ENCODE results near the gene MAP2K6. TPM values are rescaled to one million over a fixed set of nuclear protein-coding genes. Genes with fewer than 3 reads are reported as not detected.
A peak's percentile ranks its signal among the peaks of the same experiment; 100 is the strongest.

The MAP2K6 gene
- total and polyA plus RNA-seq, 7 experiments from 2014 or later = 7.6 to 21.4 (median 18.3) TPM

- H3K36me3 ChIP-seq (ENCODE audit: control insufficient read depth in 2 of 3, insufficient read depth in 3 of 3, low read length in 3 of 3) = peaks cover 0 to 6% (median 0%) of the 10 kb centered on the region in 3 experiments
- peaks cover 4 to 57% (median 51%) of the 10 kb centered on the region in 7 donors for H3K4me1 Mint-ChIP-seq
- H3K9me3 ChIP-seq (ENCODE audit: control insufficient read depth in 2 of 3, low read length in 3 of 3) = no peaks in the 10 kb centered on the region
- no peaks in the 10 kb centered on the region for H3K4me1 ChIP-seq (ENCODE audit: control insufficient read depth in 2 of 2, insufficient read depth in 2 of 2, low read length in 2 of 2)
- ATAC-seq (peak; percentile 34), DNase-seq (no peak)
- H3K4me3 ChIP-seq (ENCODE audit: low read length) = no peak overlapping the region
- peaks cover 0 to under 1% (median 0%) of the 10 kb centered on the region in 11 donors for H3K9me3 Mint-ChIP-seq
- H3K4me3 Mint-ChIP-seq = no peak overlapping the region
- H3K27me3 Mint-ChIP-seq = no peaks in the 10 kb centered on the region
- intact Hi-C loops (cut with micrococcal nuclease) = loop anchor here in 1 of 2 donors (5.0 kb wide), 1 partner anchor 86 kb away; no protein-coding TSS in a partner anchor
- H3K27ac ChIP-seq (ENCODE audit: low read depth, low read length) = no peak overlapping the region
- H3K27ac Mint-ChIP-seq = peak overlapping the region in 1 of 9 donors; percentile 30
- ChIA-PET CTCF (no interaction called here), POLR2A (interaction anchor here (0.5 kb wide), 1 partner anchor 53 kb away, joined by 3 read pairs; no protein-coding TSS in a partner anchor)
- H3K27me3 ChIP-seq (ENCODE audit: control insufficient read depth in 2 of 2, insufficient read depth in 2 of 2, low read length in 2 of 2) = no peaks in the 10 kb centered on the region
- H3K36me3 Mint-ChIP-seq = peaks cover 0 to 45% (median 24%) of the 10 kb centered on the region in 5 donors
Observed at GRCh38 chr17:69503711-69504110, 89.2 kb downstream of the MAP2K6 start.

- H3K27me3 ChIP-seq (ENCODE audit: control insufficient read depth in 2 of 2, insufficient read depth in 2 of 2, low read length in 2 of 2) = no peaks in the 10 kb centered on the region
- Mint-ChIP-seq H3K27me3 (no peaks in the 10 kb centered on the region), H3K36me3 (peaks cover 0 to 53% (median 35%) of the 10 kb centered on the region in 5 donors), H3K4me1 (peaks cover 4 to 45% (median 38%) of the 10 kb centered on the region in 7 donors), H3K9me3 (peaks cover 0 to 2% (median 0%) of the 10 kb centered on the region in 11 donors), H3K27ac (peak overlapping the region in 4 of 9 donors; percentile 20 to 51 (median 48)), H3K4me3 (no peak overlapping the region)
- ChIA-PET POLR2A (no interaction called here), CTCF (no interaction called here)
- intact Hi-C loops (cut with micrococcal nuclease) = no loop called here
- no peak overlapping the region for H3K4me3 ChIP-seq (ENCODE audit: low read length)
- DNase-seq = no peak
- H3K27ac ChIP-seq (ENCODE audit: low read depth, low read length) = no peak overlapping the region
- H3K4me1 ChIP-seq (ENCODE audit: control insufficient read depth in 2 of 2, insufficient read depth in 2 of 2, low read length in 2 of 2) = no peaks in the 10 kb centered on the region
- no peak for ATAC-seq
- peaks cover 0 to 6% (median 0%) of the 10 kb centered on the region in 3 experiments for H3K36me3 ChIP-seq (ENCODE audit: control insufficient read depth in 2 of 3, insufficient read depth in 3 of 3, low read length in 3 of 3)
- no peaks in the 10 kb centered on the region for H3K9me3 ChIP-seq (ENCODE audit: control insufficient read depth in 2 of 3, low read length in 3 of 3)
Observed at GRCh38 chr17:69505740-69506139, 91.2 kb downstream of the MAP2K6 start.

- CTCF ChIA-PET = interaction anchor here (0.6 kb wide), 1 partner anchor 46 kb away, joined by 3 read pairs; no protein-coding TSS in a partner anchor
- Histone ChIP-seq H3K36me3 (ENCODE audit: control insufficient read depth in 2 of 3, insufficient read depth in 3 of 3, low read length in 3 of 3) (peaks cover 0 to 6% (median 0%) of the 10 kb centered on the region in 3 experiments), H3K4me1 (ENCODE audit: control insufficient read depth in 2 of 2, insufficient read depth in 2 of 2, low read length in 2 of 2) (no peaks in the 10 kb centered on the region), H3K4me3 (ENCODE audit: low read length) (no peak overlapping the region), H3K9me3 (ENCODE audit: control insufficient read depth in 2 of 3, low read length in 3 of 3) (no peaks in the 10 kb centered on the region), H3K27me3 (ENCODE audit: control insufficient read depth in 2 of 2, insufficient read depth in 2 of 2, low read length in 2 of 2) (no peaks in the 10 kb centered on the region), H3K27ac (ENCODE audit: low read depth, low read length) (no peak overlapping the region)
- DNase-seq = no peak
- ATAC-seq = no peak
- Mint-ChIP-seq H3K27me3 (no peaks in the 10 kb centered on the region), H3K9me3 (peaks cover 0 to 2% (median 0%) of the 10 kb centered on the region in 11 donors), H3K4me1 (peaks cover 4 to 38% (median 30%) of the 10 kb centered on the region in 7 donors), H3K36me3 (peaks cover 0 to 54% (median 35%) of the 10 kb centered on the region in 5 donors), H3K27ac (peak overlapping the region in 3 of 9 donors; percentile 8 to 47 (median 15)), H3K4me3 (no peak overlapping the region)
- POLR2A ChIA-PET = no interaction called here
- intact Hi-C loops (cut with micrococcal nuclease) = no loop called here
Observed at GRCh38 chr17:69506489-69506888, 92.0 kb downstream of the MAP2K6 start.

GRCh38 chr17:69508814-69509213 is 94.3 kb downstream of the MAP2K6 start:
- peaks cover 0 to 6% (median 0%) of the 10 kb centered on the region in 3 experiments for H3K36me3 ChIP-seq (ENCODE audit: control insufficient read depth in 2 of 3, insufficient read depth in 3 of 3, low read length in 3 of 3)
- H3K27me3 ChIP-seq (ENCODE audit: control insufficient read depth in 2 of 2, insufficient read depth in 2 of 2, low read length in 2 of 2) = no peaks in the 10 kb centered on the region
- POLR2A ChIA-PET = no interaction called here
- no peaks in the 10 kb centered on the region for H3K4me1 ChIP-seq (ENCODE audit: control insufficient read depth in 2 of 2, insufficient read depth in 2 of 2, low read length in 2 of 2)
- H3K4me3 ChIP-seq (ENCODE audit: low read length) = no peak overlapping the region
- Mint-ChIP-seq H3K9me3 (peaks cover 0 to 2% (median 0%) of the 10 kb centered on the region in 11 donors), H3K27ac (no peak overlapping the region), H3K4me1 (peaks cover 0 to 22% (median 13%) of the 10 kb centered on the region in 7 donors), H3K4me3 (no peak overlapping the region), H3K36me3 (peaks cover 0 to 58% (median 35%) of the 10 kb centered on the region in 5 donors), H3K27me3 (no peaks in the 10 kb centered on the region)
- CTCF ChIA-PET = no interaction called here
- intact Hi-C loops (cut with micrococcal nuclease) = no loop called here
- no peaks in the 10 kb centered on the region for H3K9me3 ChIP-seq (ENCODE audit: control insufficient read depth in 2 of 3, low read length in 3 of 3)
- ATAC-seq (no peak), DNase-seq (no peak)
- H3K27ac ChIP-seq (ENCODE audit: low read depth, low read length) = no peak overlapping the region

- peaks cover 0 to 15% (median 12%) of the 10 kb centered on the region in 7 donors for H3K4me1 Mint-ChIP-seq
- intact Hi-C loops (cut with micrococcal nuclease) = no loop called here
- H3K27me3 ChIP-seq (ENCODE audit: control insufficient read depth in 2 of 2, insufficient read depth in 2 of 2, low read length in 2 of 2) = no peaks in the 10 kb centered on the region
- H3K9me3 Mint-ChIP-seq = peaks cover 0 to 2% (median 0%) of the 10 kb centered on the region in 11 donors
- DNase-seq = no peak
- H3K4me3 Mint-ChIP-seq = no peak overlapping the region
- no peaks in the 10 kb centered on the region for H3K27me3 Mint-ChIP-seq
- ATAC-seq = no peak
- H3K36me3 Mint-ChIP-seq = peaks cover 0 to 47% (median 26%) of the 10 kb centered on the region in 5 donors
- no peaks in the 10 kb centered on the region for H3K4me1 ChIP-seq (ENCODE audit: control insufficient read depth in 2 of 2, insufficient read depth in 2 of 2, low read length in 2 of 2)
- POLR2A ChIA-PET = interaction anchor here (0.5 kb wide), 1 partner anchor 19 kb away, joined by 4 read pairs; no protein-coding TSS in a partner anchor
- CTCF ChIA-PET = interaction anchor here (0.7 to 1.4 kb wide), 2 partner anchors 12 to 1008 kb away, joined by 3 read pairs; no protein-coding TSS in a partner anchor
- H3K27ac Mint-ChIP-seq = no peak overlapping the region
- no peak overlapping the region for H3K4me3 ChIP-seq (ENCODE audit: low read length)
- H3K27ac ChIP-seq (ENCODE audit: low read depth, low read length) = no peak overlapping the region
- H3K36me3 ChIP-seq (ENCODE audit: control insufficient read depth in 2 of 3, insufficient read depth in 3 of 3, low read length in 3 of 3) = no peaks in the 10 kb centered on the region
- no peaks in the 10 kb centered on the region for H3K9me3 ChIP-seq (ENCODE audit: control insufficient read depth in 2 of 3, low read length in 3 of 3)
Observed at GRCh38 chr17:69511250-69511649, 96.8 kb downstream of the MAP2K6 start.

GRCh38 chr17:69512946-69513345 is 98.4 kb downstream of the MAP2K6 start:
- Histone ChIP-seq H3K4me1 (ENCODE audit: control insufficient read depth in 2 of 2, insufficient read depth in 2 of 2, low read length in 2 of 2) (no peaks in the 10 kb centered on the region), H3K27ac (ENCODE audit: low read depth, low read length) (no peak overlapping the region), H3K9me3 (ENCODE audit: control insufficient read depth in 2 of 3, low read length in 3 of 3) (no peaks in the 10 kb centered on the region), H3K4me3 (ENCODE audit: low read length) (no peak overlapping the region), H3K36me3 (ENCODE audit: control insufficient read depth in 2 of 3, insufficient read depth in 3 of 3, low read length in 3 of 3) (peaks cover 6 to 11% (median 7%) of the 10 kb centered on the region in 3 experiments), H3K27me3 (ENCODE audit: control insufficient read depth in 2 of 2, insufficient read depth in 2 of 2, low read length in 2 of 2) (no peaks in the 10 kb centered on the region)
- Mint-ChIP-seq H3K4me3 (no peak overlapping the region), H3K36me3 (peaks cover 4 to 46% (median 25%) of the 10 kb centered on the region in 5 donors), H3K9me3 (peaks cover 0 to 2% (median 0%) of the 10 kb centered on the region in 11 donors), H3K27ac (no peak overlapping the region), H3K27me3 (no peaks in the 10 kb centered on the region), H3K4me1 (peaks cover 2 to 12% (median 5%) of the 10 kb centered on the region in 7 donors)
- ATAC-seq (no peak), DNase-seq (no peak)
- ChIA-PET POLR2A (interaction anchor here (0.6 kb wide), 1 partner anchor 20 kb away, joined by 4 read pairs; no protein-coding TSS in a partner anchor), CTCF (no interaction called here)
- intact Hi-C loops (cut with micrococcal nuclease) = no loop called here

- CTCF ChIA-PET = no interaction called here
- peaks cover 4 to 59% (median 40%) of the 10 kb centered on the region in 5 donors for H3K36me3 Mint-ChIP-seq
- H3K4me3 ChIP-seq (ENCODE audit: low read length) = no peak overlapping the region
Observed at GRCh38 chr17:69516225-69516624, 101.7 kb downstream of the MAP2K6 start.

More at GRCh38 chr17:69516225-69516624, 101.7 kb downstream of the MAP2K6 start:
- no peak overlapping the region for H3K27ac ChIP-seq (ENCODE audit: low read depth, low read length)
- peaks cover 6 to 42% (median 7%) of the 10 kb centered on the region in 3 experiments for H3K36me3 ChIP-seq (ENCODE audit: control insufficient read depth in 2 of 3, insufficient read depth in 3 of 3, low read length in 3 of 3)
- intact Hi-C loops (cut with micrococcal nuclease) = no loop called here
- POLR2A ChIA-PET = no interaction called here
- no peak for DNase-seq
- Mint-ChIP-seq H3K9me3 (no peaks in the 10 kb centered on the region), H3K4me1 (peaks cover 0 to 9% (median 0%) of the 10 kb centered on the region in 7 donors), H3K27me3 (no peaks in the 10 kb centered on the region), H3K4me3 (no peak overlapping the region), H3K27ac (no peak overlapping the region)
- H3K27me3 ChIP-seq (ENCODE audit: control insufficient read depth in 2 of 2, insufficient read depth in 2 of 2, low read length in 2 of 2) = no peaks in the 10 kb centered on the region
- H3K4me1 ChIP-seq (ENCODE audit: control insufficient read depth in 2 of 2, insufficient read depth in 2 of 2, low read length in 2 of 2) = no peaks in the 10 kb centered on the region
- ATAC-seq = no peak
- no peaks in the 10 kb centered on the region for H3K9me3 ChIP-seq (ENCODE audit: control insufficient read depth in 2 of 3, low read length in 3 of 3)

Measured in naive thymus-derived CD4-positive, alpha-beta T cell (primary cell).